ENCODE data around the gene HSDL1. TPM values are rescaled to one million over a fixed set of nuclear protein-coding genes. Genes with fewer than 3 reads are reported as not detected.

The HSDL1 gene
- polyA plus RNA-seq, 1 donor, result 60.2 TPM

DNA sequence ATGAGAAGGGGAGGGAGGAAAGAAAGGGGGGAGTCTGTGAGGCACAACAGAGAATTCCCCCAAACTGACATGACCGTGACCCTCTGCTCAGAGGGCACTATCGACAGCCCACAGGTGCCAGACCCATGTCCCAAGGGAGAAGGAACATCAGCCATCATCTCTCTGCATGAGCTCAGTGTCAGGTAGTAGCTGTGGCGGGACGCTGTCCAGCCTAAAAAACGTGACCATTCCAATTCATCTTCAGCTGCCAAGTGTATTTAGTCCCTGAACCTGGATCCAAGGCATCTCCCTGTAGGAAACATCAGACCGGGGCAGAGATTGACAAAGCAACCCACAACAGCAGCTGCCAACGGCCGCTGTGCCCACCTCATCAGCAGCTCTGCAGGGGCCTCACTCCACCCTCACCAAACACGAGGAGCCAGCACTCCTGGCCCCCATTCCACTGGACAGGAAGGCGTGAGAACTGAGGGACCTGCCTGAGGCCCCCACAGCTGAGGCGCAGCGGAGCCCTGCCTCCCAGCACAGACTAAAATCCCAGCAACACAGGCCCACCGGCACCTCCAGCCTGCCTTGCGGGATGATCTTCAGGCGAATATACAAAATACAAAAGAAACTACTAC lies 33.3 kb upstream of the HSDL1 start:
- no peak for DNase-seq

DNA sequence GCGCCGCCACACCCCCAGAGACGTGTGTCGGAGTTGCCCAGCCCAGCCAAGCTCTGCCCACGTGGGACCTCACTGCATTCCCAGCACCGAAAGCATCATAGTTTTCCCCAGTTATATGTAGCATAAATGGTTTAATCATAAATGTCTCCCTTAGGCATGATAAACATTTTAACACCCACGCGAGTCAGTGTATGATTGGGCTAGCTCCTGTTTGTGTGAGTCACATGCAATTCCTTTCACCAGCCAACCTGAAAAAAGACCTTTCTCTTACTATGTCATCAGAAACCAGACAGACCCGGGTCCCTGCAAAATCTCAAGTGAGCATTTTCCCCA lies 32.7 kb upstream of the HSDL1 start:
- no peak for DNase-seq

DNA sequence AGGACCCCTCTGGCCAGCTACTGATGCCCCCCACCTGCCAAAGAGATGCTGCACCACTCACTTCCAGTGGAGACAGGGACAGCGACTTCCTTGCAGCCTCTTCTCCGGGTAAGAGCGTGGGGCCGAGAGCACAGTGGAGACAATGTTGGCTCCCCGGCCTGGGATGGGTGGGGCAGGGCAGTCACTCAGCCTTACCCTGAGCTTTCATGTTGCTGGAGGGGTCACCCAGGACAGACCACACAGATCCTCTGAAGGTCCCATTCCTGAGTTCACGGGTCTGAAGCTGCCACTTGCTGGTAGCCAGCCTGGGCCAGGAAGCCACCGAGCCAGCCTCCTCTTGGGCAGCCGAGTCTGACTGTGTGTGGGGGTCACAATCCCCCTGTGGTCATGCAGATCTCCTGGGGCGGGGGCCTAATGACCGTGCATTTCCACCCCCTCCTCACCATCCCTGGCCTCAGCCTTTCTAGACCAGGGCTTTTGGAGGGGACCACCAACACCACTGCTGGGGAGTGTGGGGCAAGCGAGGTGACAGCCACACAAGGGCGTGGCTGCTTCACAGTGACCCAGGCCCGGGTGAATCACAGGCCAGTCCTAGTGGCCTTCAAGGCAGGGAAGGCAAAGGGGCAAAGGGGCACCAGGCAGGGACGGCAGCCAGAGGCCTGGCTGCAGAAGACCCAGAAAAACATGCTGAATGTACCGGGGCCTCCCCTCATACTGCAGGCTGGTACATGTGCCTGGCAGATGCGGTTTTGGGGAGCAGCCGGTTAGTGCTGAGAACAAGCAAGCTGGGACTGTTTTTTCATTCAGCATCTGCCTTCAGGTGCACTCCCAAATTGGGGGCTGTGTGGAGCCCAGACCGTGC lies 31.4 kb upstream of the HSDL1 start:
- no peak for DNase-seq

DNA sequence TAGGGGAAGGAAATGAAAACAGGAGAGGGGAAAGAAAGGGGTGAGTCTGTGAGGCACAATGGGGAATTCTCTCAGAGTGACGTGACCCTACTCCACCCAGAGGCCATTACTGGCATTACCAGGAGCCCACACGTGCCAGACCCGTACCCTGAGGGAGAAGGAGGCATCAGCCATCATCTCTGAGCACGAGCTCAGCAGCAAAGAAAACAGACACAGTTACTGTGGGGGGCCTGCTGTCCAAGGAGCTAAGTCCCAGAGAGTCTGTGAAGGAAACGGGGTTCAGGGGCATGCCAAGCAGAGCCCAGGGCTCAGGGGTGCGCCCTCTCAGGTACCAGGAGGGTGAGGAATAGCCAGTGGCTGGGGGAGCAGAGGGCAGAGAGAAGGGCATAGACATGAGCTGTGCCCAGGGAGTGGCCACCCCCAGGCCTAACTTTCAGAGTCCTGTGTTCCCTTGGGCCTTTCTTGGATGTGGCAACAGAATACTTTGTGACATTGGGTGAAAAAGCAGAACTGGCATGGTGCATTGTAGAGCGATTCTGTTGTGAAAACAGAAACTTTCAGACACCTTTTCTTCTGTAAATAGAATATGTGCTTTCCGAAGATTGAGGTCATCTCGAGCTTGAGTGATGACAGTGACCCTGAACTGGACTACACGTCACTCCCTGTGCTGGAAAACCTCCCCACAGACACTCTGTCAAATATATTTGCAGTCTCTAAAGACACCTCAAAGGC lies 30.5 kb upstream of the HSDL1 start:
- DNase-seq, result no peak

DNA sequence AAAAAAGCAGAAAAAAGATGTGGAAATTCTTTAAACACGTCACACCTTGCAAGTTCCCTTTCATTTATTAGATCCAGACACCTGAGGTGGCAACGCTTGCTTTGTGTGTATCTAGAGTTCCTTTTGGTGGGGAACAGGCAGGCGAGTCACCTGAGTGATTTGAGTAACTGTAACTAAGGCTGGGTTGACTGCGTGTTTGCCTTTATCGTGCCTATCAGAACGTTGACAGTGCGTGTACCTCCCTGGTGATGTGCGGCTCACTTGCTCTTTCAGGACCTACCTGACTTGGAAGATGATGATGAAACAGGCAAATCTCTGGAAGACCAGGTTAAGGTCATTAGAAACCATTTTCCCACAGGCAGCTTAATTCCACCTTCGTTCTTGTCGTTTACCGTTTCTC lies 29.4 kb upstream of the HSDL1 start:
- no peak for DNase-seq

DNA sequence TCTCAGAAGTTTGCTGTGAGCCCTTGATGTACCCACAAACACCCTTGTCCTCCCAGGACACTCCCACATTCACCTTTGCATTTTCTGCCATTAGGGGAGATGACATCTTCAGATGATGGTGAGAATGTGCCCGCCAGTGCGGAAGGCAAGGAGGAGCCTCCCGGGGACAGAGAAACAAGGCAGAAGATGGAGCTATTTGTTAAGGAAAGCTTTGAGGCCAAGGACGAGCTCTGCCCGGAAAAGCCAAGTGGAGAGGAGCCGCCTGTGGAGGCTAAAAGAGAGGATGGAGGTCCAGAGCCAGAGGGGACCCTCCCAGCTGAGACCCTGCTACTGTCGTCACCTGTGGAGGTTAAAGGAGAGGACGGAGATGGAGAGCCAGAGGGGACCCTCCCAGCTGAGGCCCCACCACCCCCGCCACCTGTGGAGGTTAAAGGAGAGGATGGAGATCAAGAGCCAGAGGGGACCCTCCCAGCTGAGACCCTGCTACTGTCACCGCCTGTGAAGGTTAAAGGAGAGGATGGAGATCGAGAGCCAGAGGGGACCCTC lies 24.9 kb upstream of the HSDL1 start:
- no peak for DNase-seq

DNA sequence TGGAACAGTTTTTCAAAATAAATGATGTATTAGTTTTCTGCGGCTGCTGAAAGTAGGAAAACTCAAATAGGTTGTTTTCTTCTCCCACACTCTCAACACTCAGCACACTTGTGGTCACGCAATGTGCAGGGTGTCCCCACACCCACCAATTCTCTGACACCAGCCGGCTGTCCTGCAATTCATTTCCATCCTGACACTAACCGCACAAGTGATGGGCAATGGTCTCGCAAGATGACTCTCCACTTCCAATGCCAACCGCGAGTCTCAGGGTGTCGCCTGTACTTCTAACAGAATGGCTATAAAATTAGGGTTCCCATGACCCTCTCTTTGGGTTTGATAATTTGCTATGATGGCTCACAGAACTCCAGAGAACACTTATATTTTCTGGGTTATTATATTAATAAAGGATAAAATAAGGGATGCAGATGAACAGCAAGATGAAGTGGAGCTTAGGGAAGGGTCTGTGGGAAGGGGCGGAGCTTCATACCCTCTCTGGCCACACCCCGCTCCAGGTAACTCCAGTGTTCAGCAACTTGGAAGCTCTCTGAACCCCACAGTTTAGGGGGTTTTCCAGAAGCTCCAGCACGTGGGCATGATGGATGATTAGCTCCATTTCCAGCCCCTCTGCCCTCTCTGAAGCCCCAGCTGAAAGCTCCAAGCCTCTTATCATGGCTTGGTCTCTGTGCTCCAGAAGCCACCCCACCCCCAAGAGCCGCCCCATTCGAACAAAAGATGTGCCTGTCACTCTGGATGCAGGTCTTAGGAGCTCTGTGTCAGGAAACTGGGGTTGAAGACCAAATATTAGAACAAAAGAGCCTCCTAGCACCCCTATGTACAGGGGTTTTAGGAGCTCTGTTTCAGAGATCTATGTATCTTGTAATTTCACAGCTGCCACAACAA lies 22.1 kb upstream of the HSDL1 start:
- no peak for DNase-seq

DNA sequence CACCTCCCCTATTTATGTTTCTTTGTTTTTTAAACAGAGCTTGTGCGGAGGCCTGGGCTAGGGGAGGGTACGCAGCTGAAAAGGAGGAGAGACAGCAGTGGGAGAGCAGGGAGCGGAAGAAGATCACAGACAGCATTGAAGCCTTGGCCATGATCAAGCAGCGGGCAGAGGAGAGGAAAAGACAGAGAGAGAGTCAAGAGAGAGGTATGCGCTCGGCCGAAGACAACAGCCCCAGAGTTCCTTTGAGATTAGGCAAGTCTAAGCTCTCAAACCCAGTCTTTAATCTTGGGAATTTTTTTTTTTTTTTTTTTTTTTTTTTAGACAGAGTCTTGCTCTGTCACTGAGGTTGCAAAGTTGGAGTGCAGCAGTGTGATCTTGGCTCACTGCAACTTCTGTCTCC lies 20.8 kb upstream of the HSDL1 start:
- DNase-seq, result no peak

DNA sequence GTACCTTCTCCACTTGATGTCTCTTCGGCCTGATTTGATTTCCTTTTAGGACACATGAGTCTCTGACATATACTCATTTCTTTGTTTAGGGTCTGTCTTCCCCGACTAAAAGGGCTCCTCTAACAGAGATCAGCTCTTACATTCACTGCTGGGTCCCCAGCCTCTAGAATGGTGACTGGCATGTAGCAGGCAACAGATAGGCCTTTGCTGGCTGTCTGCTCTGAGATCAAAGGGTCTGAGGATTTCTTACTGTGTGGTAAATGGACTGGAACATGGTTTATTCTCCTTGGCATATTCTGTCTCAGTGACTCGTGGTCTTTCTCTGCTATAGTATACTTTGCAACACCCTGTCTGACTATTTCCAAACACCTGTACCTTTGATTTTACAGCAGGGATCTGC lies 16.8 kb upstream of the HSDL1 start:
- no peak for DNase-seq

DNA sequence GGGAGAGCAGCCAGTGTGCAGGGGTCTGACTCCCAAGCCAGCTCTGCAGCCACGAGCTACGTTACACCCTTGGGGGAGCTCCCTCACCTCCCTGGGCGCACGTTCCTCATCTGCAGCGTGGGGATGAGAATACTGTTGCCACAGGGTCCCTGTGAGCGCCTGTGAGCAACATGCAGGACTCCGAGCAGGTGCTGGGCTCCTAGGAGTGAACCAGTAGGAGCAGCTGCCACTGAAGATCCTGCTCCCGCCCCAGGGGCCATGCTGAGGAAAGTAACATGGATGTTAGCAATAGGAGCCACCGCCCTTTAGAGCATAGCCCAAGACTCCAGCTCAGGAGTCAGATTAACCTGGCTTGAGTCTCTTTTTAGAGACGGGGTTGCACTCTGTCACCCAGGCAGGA lies 16.1 kb upstream of the HSDL1 start:
- no peak for DNase-seq

DNA sequence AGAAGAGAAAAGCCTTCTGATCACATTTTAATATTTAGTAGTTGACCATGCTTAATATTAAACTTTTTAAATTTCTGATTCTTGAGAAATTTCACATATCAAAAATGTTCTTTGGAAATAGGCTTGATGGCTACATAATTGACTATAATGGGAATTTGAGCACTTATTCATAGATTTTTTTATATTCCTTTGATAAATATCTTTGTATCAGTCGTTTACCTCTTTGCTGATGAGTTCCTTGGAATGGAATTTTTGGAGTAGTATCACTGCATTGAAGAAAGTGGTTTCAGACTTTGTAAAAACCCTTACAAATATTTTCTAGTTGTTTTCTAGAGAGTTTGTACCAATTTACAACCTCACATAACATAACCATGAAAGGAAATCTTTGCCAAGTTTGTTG lies 14.8 kb upstream of the HSDL1 start:
- no peak for DNase-seq

DNA sequence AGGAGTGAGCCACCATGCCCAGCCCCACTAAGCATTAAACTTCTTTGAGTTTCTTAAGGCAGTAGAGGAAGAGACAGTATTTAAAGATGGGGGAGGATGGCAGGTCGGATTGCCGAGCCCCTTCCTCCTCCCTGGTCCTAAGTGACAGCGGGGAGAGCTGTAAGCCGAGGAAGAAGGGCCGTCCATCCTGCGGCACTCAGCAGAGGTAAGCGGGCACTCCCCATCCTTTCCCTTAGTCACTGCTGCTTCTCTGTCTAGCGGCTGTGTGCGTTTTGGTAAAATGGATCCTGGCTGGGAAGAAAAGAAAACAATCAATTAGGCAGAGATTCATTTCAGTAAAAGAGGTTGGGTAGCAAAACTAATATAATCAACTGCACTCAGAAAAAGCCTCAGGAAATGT lies 14.0 kb upstream of the HSDL1 start:
- no peak for DNase-seq

DNA sequence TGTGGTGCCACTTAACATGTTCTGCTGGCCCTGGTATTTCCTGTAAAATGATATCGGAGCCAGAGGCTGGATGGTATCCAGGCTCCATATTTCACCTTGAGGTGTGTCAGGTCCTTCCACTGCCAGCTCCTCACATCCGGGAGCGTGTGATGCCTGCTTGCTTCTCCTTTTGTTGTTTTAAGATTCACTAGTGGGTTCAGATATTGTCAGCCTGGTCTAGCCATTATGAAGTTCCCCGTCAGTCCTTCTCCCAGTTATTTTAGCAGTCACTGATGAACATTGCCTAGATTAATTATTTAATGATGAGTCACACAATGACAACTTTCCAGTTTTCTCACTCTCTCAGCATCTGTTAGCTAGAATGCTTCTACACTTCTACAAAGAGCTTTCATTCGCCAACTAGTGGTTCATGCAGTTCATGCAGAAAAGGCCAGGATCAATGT lies 11.4 kb upstream of the HSDL1 start:
- no peak for DNase-seq

DNA sequence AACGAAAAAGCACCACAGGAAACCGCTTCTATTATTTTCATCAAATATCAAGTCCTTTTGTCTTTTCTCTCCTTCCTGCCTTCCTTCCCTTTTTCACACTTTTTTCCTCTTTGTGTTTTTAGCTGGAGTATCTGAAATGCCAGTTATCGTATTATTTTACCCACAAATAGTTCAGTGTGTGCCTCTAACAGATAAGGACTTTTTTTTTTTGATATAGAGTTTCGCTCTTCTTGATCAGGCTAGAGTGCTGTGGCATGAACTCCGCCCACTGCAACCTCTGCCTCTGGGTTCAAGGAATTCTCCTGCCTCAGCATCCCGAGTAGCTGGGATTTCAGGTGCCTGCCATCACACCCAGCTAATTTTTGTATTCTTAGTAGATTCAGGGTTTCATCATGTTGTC lies 10.8 kb upstream of the HSDL1 start:
- no peak for DNase-seq

DNA sequence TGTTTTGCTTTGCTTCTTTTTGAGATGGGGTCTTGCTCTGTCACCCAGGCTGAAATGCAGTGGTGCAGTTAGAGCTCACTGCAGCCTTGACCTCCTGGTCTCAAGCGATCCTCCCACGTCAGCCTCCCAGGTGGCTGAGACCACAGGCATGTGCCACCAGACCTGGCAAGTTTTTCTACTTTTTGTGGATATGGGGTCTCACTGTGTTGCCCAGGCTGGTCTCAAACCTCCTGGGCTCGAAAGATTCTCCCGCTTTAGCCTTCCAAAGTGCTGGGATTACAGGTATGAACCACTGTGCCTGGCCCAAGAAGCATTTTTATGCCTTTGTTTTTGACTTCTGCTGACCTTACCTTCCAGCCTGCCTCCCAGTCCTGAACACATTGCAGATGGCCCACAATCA lies 10.2 kb upstream of the HSDL1 start:
- DNase-seq, result no peak

DNA sequence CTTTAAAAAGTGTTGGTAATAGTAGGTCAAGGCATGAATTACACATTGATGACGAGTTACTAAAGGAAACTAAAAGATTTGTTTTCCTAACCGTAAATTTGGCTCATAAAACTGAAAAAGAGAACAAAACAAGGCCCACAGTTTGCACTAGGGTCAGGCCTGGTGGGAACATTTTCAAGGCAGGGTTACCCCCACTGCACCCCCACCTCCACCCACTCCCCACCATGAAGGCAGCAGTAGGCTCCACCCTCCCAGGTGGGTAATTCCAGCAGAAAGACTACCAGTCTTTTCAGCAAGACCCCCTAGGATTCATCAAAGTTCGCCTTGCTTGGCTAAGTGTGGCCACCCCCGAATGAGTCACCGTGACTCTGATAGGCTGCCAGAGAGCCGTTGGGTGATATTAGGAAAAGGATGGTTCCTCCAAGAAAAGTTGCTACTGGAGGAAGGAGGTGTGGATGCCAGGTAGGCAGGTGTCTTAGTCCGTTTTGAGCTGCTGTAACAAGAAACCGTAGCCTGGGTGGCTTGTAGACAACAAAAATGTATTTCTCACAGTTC lies 8.8 kb upstream of the HSDL1 start:
- DNase-seq, result no peak

DNA sequence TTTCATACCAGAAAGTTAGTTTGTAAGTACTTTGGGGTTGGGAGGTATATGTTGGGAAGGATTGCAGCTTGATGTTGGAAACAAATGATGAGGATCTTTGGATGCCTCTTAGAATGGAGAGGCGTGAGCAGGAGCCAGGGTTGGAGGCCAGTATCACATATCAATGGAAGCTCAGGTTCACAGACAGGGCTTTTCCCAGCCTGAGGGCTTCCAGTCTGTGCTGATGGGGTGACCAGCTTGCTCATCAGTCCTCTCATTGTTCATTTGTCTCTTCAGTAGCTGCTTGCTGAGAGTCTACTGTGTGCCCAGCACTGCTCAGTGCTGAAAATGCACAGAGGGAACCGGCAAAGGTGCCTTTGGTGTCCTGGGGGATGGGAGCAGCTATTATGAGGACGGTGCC lies 5.9 kb upstream of the HSDL1 start:
- DNase-seq, result no peak

DNA sequence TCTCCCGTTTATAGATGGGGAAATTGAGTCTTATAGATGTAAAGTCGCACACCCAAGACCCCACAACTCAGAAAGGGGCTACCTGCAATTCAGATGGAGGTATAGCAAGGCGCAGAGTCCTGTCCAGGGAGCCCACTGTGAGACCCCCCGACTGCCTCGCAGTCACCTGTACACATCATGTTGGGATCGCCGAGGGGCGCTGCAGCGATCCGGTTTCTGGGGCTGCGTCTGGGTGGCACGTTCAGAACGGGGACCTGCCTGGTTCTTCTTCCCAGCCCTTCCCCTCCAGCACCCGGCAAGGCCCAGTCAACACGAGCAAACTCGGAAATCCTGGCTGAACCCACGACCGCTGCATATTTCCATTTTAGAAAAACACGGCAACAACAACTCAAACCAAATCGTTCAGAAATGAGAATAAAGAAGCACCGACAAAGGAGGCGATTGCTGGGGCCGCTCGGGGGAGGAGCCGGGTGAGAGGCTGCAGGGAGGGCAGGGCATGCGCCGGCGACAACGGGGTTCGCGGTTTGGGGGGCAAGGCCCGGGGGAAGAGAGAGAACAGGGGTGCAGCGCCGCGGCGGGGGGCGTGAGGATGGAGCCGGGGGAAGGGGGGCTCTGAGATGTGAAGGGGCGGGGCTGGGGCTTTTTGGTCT lies 643 bp downstream of the HSDL1 start:
- no peak for DNase-seq

DNA sequence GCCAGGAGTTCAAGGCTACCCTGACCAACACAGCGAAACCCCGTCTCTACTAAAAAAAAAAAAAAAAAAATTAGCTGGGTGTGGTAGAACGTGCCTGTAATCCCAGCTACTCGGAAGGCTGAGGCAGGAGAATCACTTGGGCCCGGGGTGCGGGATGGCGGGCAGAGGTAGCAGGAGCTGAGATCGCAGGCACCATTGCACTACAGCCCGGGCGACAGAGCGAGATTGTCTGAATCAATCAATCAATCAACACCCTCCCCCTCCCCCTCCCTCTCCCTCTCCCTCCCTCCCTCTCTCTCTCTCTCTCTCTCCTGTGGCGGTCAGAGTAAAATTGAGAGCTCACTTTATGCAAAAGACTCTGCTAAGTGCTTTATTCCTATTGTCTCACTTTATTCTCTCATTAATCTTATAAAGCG lies 1.2 kb downstream of the HSDL1 start:
- no peak for DNase-seq

DNA sequence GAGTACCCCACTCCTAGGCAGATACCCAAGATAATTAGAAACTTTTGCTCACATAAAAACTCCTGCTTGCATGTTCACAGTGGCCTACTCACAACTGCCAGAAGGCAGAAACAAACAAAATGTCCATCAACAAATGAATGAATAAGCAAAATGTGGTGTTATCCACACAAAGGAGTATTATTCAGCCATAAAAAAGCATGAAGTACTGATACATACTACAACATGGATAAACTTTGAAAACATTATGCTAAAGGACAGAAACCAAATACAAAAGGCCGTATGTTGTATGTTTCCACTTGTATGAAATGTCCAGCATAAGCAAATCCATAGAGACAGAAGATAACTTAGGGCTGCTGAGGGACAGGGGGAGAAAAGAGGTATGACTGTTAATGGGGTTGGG lies 1.9 kb downstream of the HSDL1 start:
- DNase-seq, result no peak

DNA sequence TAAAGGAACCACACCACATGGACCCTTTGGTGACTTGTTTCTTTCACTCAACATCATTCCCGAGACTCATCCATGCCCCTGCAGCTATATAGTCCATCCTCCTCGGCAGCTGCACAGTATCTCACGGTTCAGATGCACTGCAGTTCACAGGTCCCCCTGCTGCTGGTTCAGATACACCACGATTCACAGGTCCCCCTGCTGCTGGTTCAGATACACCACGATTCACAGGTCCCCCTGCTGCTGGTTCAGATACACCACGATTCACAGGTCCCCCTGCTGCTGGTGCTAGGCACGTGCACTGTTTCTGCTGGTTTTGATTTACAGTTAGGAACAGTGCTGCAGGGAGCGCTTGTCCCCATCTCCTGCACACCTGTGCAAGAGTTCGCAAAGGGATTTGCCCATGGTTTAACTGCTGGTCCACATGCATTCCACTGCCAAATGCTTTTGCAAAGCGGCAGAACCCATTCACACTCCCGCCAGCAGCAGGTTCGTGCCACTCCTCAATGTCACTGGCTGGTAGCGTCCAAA lies 3.8 kb downstream of the HSDL1 start:
- no peak for DNase-seq

Data from left kidney (tissue), 2 donors.